ELR (cell line): Measurements from ENCODE around the gene RAP1GAP.

Source experiments
- DNase-seq: peaks from one replicate; pipeline ENCODE4 v3.0.0-alpha.2; 2015; ENCODE audit warnings: low read depth

RAP1GAP gene

GRCh38 chr1:21662426-21663247, 6.5 kb downstream of the RAP1GAP start:
- DNase-seq = no peak

- no peak for DNase-seq
Observed at GRCh38 chr1:21661886-21662285, 7.3 kb downstream of the RAP1GAP start.

- DNase-seq = no peak
Observed at GRCh38 chr1:21659924-21660326, 9.2 kb downstream of the RAP1GAP start.

GRCh38 chr1:21659099-21659923, 9.8 kb downstream of the RAP1GAP start:
- peak; percentile 58 for DNase-seq

- no peak for DNase-seq
Observed at GRCh38 chr1:21657456-21658190, 11.5 kb downstream of the RAP1GAP start.

DNA sequence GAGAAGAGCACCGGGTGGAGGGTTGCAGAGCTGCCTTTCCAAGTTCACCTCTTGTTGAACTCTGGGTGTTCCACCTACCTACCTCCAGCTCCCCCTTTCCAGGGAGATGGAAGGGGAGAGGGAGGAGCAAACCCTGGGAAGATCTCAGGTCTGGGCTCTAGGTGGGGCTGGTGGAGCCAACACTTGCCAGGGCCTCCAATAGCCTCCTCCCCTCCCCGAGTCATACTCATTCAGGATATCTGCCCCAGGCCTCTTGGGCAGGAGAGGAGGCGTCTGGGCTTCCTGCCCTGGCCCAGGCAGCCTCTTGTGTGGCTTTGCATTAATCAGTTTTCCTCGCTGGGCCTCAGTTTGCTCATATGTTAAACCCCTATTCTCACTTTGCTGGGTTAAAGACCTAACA, 13.4 kb downstream of the RAP1GAP start:
- peak; percentile 51 for DNase-seq

DNA sequence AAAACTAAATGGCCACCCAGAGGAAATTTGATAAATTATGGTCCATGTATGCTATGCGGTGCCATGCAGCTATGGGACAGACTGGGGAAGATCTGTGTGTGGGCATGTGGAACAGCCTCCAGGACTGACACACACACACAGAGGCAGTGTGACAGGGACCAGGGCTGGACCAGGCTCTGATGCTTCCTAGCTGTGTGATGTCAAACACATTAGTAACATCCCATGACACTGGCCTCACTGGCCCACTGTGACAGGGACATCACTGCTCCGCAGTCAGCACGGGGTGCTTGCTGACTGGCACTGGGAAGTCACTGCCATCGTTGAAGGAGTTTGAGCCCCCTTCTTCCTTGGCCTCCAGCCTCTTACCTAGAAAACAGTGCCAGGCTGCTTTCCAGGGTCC, 13.9 kb downstream of the RAP1GAP start:
- no peak for DNase-seq

DNA sequence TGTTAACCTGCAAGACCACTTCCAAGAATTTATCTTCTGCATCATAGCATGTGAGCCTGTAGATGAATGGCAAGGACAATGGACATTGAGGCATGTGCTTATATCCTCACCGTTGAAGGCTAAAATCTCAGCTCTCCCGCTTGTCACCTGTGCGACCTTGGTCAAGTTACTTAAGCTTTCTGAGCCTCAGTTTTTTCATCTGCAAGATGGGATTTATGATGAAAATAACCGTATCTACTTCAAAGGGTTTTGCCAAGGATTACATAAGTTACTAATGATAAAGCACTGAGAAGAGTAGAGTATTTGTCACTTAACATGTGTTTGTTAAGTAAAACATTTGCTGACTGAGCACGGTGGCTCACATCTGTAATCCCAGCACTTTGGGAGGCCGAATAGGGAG, 14.9 kb downstream of the RAP1GAP start:
- no peak for DNase-seq

DNA sequence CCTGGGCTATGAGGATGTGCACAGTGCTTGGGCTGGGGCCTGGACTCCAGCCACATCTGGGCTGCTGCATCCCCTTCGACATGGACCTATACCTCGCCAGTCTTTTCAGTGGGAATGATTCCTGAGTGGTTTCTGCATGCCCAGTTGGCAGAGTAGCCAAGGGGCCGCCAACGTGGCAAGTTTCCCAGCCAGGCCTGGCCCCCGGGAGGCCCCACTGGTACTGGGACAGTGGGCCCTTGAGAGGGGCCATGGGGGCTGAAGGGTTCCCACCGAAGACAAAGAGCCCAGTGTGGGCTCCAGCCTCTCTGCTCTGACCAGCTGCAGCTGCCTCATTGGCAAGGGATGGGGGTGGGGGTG, 15.4 kb downstream of the RAP1GAP start:
- DNase-seq = no peak

GRCh38 chr1:21652937-21653743, 16.0 kb downstream of the RAP1GAP start:
- no peak for DNase-seq

DNA sequence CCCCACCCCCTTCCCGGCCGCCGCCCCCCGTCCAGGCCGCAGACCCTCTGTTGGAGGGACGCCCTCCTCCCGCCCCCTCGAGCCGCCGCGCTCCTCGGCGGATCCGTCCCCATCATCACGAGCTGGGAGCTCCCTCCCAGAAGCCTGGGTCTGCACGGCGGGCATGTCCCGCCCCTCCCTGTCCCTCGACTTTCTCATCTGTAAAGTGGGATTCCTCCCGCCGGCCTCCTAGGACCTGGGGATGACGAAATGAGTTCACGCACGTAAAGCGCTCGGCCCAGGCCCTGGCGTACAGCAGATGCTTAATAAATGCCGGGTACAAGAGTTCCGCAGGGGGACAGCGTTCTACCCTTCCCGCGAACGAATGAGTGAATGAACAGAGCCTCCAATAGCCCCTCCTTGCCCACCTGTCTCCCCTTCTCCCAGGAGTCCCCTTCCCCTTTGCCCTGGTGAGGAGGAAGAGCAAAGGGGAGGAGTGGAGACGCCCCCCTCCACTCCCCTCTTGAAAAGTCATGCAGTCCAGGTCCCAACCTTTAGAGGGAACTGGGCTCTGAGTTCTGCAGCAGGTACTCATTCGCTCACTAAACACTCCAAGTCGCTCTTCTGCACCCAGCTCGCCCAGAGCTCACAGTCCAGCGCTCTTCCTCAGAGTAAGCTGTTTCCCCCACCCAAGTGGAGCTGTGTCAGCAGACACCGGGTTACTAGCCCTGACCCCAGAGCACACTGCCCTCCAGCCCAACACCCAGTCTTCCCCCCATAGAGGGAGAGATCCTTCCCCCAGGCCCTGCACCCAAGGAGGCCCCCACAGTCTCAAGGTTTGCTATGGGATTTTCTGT, 16.8 kb downstream of the RAP1GAP start:
- DNase-seq = no peak

DNA sequence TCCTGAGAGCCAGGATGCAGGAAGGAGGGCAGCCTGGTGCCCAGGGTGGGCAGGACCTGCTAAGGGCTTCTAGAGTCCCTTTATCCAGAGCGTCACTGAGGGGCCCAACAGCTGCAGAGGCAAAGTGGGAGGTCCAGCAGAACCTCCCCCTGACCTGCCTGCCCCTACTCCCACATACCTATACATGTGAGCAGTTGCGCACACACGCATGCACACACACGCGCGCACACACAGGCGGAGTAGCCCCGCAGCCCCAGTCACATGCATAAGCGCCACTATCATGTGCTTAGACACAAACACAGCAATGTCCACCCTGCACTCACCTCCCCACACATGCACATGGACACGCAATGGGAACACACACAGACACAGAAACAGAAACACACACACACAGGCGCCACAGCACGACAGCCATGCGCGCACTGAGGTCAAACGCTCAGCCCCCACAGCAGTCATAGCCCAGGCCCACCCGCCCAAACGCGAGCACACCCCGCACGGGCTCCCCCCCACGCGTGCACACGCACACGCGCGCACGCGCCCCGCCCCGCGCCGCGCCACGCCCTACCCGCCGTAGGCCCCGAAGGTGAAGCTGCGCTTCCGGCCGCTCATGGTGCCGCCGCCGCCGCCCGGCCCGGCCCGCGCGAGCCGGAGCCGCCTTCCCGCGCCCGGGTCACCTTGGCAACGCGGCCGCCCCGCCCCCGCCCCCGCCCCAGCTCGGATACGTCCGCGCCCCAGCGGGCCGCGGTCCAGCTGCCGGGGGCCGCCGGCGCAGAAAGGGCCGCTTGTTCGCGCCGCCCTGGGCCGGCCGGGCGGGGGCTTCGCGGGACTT, 17.7 kb downstream of the RAP1GAP start:
- DNase-seq = peak; percentile 43

GRCh38 chr1:21650400-21650799, 18.8 kb downstream of the RAP1GAP start:
- no peak for DNase-seq

DNA sequence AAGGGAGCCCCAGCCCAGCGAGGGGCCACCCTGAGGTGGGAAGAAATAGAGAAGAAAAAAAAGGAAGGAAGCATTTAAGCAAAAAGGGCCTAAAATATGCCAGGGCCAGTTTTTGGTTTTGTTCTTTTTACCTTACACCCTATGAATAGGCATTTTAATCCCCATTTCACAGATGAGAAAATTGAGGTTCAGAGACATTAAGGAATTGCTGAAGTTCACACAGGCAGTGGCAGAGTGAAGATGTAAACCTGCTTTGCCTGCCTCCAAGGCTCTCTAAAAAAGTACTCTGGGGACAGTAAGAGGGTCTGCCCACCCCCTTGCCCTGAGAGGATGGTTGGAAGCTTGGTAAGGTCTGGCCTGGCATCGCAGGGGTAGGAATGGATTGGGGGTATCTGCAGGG, 19.8 kb downstream of the RAP1GAP start:
- DNase-seq = no peak

DNA sequence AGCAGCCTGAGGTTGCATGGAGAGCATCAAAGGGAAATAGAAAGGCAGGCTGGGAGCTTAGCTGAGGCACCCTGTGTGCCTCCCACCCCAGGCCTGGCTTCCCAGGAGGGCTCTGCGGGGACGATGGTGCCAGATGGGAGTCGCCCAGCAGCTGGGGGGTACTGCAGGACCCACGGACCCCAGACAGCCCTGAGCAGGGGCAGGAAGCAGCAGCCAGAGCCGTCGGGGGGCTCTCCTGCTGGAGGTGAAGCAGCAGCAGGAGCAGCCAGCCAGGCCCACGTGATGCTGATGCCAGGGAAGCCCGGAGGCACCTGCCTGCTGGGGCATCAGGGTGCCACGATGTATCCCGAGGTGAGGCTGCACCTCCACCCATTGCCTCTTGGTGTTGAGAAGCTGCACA, 20.4 kb downstream of the RAP1GAP start:
- no peak for DNase-seq

DNA sequence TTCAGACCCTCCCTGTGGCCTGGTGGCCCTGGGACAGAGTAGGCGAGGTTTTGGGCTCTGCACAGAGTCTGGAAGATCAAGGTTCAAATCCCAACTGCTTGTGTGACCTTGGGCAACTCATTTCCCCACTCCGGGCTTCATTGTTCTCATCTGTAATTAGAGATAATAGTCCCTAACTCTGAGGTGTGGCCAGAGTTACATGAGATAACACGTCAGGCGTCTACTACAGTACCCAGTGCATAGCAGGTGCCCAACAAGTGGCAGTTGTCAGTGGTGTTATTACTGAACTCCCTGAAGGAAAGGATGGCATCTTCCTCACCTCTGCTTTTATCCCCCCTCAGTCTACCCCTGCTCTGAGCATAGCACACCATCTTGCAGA, 20.8 kb downstream of the RAP1GAP start:
- no peak for DNase-seq

GRCh38 chr1:21647431-21648351, 21.5 kb downstream of the RAP1GAP start:
- peak; percentile 78 for DNase-seq

DNA sequence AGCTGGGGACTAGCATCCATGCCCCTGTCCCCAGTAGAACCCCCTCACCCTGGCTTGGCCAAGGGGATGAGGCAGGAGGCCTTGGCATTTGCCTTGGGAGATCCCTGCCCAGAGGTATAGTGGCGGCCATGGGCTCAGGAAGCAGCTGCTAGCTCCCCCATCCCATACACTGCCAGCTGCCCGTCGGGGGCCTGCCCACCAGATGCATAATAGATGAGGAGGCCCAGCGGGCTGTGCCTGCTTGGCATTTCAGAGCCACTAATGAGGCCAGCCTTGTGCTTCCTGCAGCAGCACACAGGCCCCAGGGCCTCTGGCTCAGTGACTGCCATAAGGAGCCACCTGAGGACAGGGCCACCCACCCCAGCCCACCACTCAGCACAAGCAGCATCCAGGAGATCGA, 23.6 kb downstream of the RAP1GAP start:
- DNase-seq = no peak

GRCh38 chr1:21644906-21645305, 24.3 kb downstream of the RAP1GAP start:
- DNase-seq = no peak
